ENCODE measurements around the gene FBN1. TPM values are rescaled to one million over a fixed set of nuclear protein-coding genes. Genes with fewer than 3 reads are reported as not detected.

Gene FBN1
- total and polyA plus RNA-seq, 2 experiments from 2014 or later = 2.1 to 5.3 TPM

- no peak for TF ChIP-seq CTCF (IDR thresholded peaks at IDR 0.05; ENCODE audit: low read depth, low read length)
- Histone ChIP-seq H3K4me3 (no peak overlapping the region), H3K27ac (no peak overlapping the region), H3K9me3 (ENCODE audit: low read depth) (no peaks in the 10 kb centered on the region), H3K4me1 (ENCODE audit: low read depth) (no peaks in the 10 kb centered on the region), H3K27me3 (no peaks in the 10 kb centered on the region), H3K36me3 (no peaks in the 10 kb centered on the region)
- peak in 1 of 2 donors; percentile 63 for DNase-seq (ENCODE audit: low read depth in 1 of 2, low spot score in 1 of 2)
These were observed 106.6 kb downstream of the FBN1 start for GRCh38 chr15:48538941-48539340.

GRCh38 chr15:48537271-48538113 is 108.0 kb downstream of the FBN1 start:
- no peaks in the 10 kb centered on the region for H3K27me3 ChIP-seq
- H3K36me3 ChIP-seq = no peaks in the 10 kb centered on the region
- H3K4me1 ChIP-seq (ENCODE audit: low read depth) = no peaks in the 10 kb centered on the region
- no peak for TF ChIP-seq CTCF (IDR thresholded peaks at IDR 0.05; ENCODE audit: low read depth, low read length)
- H3K4me3 ChIP-seq = no peak overlapping the region
- no peaks in the 10 kb centered on the region for H3K9me3 ChIP-seq (ENCODE audit: low read depth)
- DNase-seq (ENCODE audit: low read depth in 1 of 2, low spot score in 1 of 2) = peak in 1 of 2 donors; percentile 48
- no peak overlapping the region for H3K27ac ChIP-seq

- TF ChIP-seq CTCF (IDR thresholded peaks at IDR 0.05; ENCODE audit: low read depth, low read length) = no peak
- DNase-seq (ENCODE audit: low read depth in 1 of 2, low spot score in 1 of 2) = peak in 1 of 2 donors; percentile 83
- Histone ChIP-seq H3K4me3 (no peak overlapping the region), H3K4me1 (ENCODE audit: low read depth) (no peaks in the 10 kb centered on the region), H3K27ac (no peak overlapping the region), H3K9me3 (ENCODE audit: low read depth) (no peaks in the 10 kb centered on the region), H3K27me3 (no peaks in the 10 kb centered on the region), H3K36me3 (no peaks in the 10 kb centered on the region)
These were observed 108.8 kb downstream of the FBN1 start for GRCh38 chr15:48536681-48537091.

GRCh38 chr15:48533982-48534381 is 111.5 kb downstream of the FBN1 start:
- no peak for TF ChIP-seq CTCF (IDR thresholded peaks at IDR 0.05; ENCODE audit: low read depth, low read length)
- DNase-seq (ENCODE audit: low read depth in 1 of 2, low spot score in 1 of 2) = peak; percentile 6 to 69

GRCh38 chr15:48532946-48533345 is 112.6 kb downstream of the FBN1 start:
- H3K4me3 ChIP-seq = no peak overlapping the region
- TF ChIP-seq CTCF (IDR thresholded peaks at IDR 0.05; ENCODE audit: low read depth, low read length) = no peak
- no peak for DNase-seq (ENCODE audit: low read depth in 1 of 2, low spot score in 1 of 2)
- H3K4me1 ChIP-seq (ENCODE audit: low read depth) = no peaks in the 10 kb centered on the region
- H3K36me3 ChIP-seq = no peaks in the 10 kb centered on the region
- no peaks in the 10 kb centered on the region for H3K9me3 ChIP-seq (ENCODE audit: low read depth)
- H3K27ac ChIP-seq = no peak overlapping the region
- H3K27me3 ChIP-seq = no peaks in the 10 kb centered on the region

More at GRCh38 chr15:48533982-48534381, 111.5 kb downstream of the FBN1 start:
- no peaks in the 10 kb centered on the region for H3K36me3 ChIP-seq
- no peaks in the 10 kb centered on the region for H3K27me3 ChIP-seq
- H3K4me3 ChIP-seq = no peak overlapping the region
- no peaks in the 10 kb centered on the region for H3K4me1 ChIP-seq (ENCODE audit: low read depth)
- H3K9me3 ChIP-seq (ENCODE audit: low read depth) = no peaks in the 10 kb centered on the region
- no peak overlapping the region for H3K27ac ChIP-seq
